Fibroblast of villous mesenchyme (primary cell): Measurements from ENCODE around the gene LYRM4. TPM values are rescaled to one million over a fixed set of nuclear protein-coding genes. Genes with fewer than 3 reads are reported as not detected.

Experiments
- DNase-seq: peaks from one replicate; pipeline ENCODE4 v3.0.0-alpha.2; 2010; ENCODE audit warnings: low read depth
- H3K4me3 ChIP-seq: 2 replicates; pipeline ENCODE4 v1.5.1; 2011; ENCODE audit warnings: low read depth, mild to moderate bottlenecking, low read length
- total RNA-seq: library from RNA; depleted of rRNA; stranded (reverse); fragments of >200 nt; gene quantifications from 2 replicates; pipeline ENCODE4 v1.2.3, GENCODE V29; 2012
- TF ChIP-seq, protein P1 (sequence below): IDR thresholded peaks from 2 replicates; pipeline ENCODE4 v1.5.1; 2012; ENCODE audit warnings: low read depth, mild to moderate bottlenecking, low read length; ENCODE audit not compliant: insufficient read depth

LYRM4 gene
- total RNA-seq, 1 donor, result 13.4 TPM

DNA sequence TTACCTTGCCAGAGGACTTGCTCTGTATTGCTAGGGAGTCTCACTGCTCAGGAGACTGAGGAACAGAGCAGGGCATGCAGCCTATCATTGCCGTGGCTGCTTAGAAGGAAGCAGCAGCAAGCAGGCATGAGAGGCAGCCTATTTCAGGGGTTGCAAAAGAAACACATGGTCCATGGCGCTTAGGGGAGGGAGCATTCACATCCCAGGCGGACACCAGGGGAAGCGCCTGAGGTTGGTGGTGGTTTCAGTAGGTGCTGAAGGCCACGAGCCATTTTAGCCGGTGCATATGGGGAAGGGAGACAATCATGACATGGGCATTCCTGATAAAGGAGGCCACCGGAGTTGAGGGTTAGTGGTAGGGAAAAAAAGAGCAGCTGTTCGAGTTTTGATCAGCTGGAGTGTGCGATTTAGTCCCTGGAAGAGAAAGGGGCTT lies 21.5 kb upstream of the LYRM4 start:
- H3K4me3 ChIP-seq, result no peak overlapping the region
- DNase-seq, result no peak
- TF ChIP-seq, protein P1, sequence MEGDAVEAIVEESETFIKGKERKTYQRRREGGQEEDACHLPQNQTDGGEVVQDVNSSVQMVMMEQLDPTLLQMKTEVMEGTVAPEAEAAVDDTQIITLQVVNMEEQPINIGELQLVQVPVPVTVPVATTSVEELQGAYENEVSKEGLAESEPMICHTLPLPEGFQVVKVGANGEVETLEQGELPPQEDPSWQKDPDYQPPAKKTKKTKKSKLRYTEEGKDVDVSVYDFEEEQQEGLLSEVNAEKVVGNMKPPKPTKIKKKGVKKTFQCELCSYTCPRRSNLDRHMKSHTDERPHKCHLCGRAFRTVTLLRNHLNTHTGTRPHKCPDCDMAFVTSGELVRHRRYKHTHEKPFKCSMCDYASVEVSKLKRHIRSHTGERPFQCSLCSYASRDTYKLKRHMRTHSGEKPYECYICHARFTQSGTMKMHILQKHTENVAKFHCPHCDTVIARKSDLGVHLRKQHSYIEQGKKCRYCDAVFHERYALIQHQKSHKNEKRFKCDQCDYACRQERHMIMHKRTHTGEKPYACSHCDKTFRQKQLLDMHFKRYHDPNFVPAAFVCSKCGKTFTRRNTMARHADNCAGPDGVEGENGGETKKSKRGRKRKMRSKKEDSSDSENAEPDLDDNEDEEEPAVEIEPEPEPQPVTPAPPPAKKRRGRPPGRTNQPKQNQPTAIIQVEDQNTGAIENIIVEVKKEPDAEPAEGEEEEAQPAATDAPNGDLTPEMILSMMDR, result no peak

DNA sequence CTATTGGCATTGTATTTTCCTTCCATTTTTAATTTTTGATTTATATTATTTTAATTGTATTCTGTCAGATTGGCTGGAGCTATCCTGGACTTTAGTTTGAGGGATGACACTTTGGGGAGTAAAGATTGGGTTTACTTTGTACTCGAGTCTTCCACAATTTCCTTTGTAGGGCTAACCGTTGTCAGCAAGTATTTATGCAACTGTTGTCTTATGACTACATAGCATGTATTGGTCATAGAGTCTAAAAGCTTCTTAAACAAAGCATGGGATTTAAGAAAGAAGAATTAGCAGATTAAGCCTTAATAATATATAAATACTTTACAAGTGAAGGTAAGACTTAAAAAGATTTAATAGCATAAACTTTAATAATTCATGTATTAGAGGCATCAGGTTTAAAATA lies 20.2 kb upstream of the LYRM4 start:
- no peak overlapping the region for H3K4me3 ChIP-seq
- TF ChIP-seq, protein P1, result no peak
- DNase-seq, result no peak

DNA sequence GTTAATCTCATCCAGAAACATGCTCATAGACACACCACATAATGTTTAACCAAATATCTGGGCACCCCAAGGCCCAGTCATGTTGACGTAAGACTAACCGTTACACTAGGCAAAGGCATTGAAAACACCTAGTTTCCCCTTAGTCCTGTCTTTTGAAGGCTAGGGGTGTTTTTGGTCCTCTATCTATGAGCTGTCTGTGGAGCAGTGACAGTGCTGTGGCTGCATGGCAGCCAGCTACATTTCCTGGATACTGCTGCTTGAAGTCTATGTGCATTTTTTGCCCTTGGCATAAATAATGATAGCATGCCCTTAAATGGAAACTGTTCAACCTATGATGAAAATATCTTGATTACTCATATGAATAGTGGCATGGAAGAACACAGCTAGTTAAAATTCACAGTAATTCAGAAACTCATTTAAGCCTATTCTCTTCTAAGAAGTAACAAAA lies 19.2 kb upstream of the LYRM4 start:
- no peak overlapping the region for H3K4me3 ChIP-seq
- TF ChIP-seq, protein P1, result no peak
- no peak for DNase-seq

DNA sequence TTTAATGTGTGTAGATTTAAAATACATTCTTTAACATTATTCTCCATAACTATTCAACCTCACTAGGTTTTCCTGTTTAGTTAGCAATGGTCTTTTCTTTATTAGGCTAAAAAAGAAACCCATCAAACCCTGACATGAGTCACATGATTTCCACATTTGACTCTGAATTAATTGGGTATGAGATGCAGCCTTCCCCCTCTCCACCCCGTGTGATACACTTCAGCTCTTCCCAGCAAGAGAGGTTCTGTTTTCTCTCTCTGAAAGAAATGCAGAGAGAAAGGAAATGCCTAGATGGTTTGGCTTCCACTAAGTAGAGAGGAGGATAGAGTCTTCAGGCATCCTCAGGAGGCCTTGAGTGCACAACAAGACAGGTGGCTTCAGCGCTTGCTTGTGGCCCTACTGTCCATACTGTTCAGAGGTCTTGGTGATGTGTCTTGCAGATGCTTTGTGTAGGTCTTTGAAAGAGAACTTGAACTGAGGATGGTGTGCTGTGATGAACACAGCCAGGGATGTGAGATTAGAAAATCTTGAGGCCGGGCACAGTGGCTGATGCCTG lies 17.9 kb upstream of the LYRM4 start:
- no peak overlapping the region for H3K4me3 ChIP-seq
- no peak for DNase-seq
- TF ChIP-seq, protein P1, result no peak

DNA sequence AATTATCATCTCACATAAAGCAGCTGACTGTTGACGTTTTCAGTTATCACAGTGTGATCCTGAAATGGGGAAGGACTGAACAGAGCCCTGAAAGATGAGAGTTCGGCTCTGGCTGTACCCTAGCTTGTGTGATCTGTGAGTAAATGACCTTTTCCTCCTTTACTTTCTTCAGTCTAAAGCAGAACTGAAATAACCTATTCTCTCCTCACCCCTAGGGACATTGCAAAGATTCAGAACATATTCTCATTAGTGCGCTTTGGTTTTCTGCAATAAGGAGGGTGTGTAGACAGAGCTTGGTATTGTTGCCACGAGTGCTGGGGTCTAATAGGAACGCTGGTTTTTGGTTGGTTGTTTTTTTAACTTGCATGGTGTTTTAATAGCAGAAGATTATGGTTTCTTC lies 17.3 kb upstream of the LYRM4 start:
- TF ChIP-seq, protein P1, result no peak
- H3K4me3 ChIP-seq, result no peak overlapping the region
- DNase-seq, result no peak

DNA sequence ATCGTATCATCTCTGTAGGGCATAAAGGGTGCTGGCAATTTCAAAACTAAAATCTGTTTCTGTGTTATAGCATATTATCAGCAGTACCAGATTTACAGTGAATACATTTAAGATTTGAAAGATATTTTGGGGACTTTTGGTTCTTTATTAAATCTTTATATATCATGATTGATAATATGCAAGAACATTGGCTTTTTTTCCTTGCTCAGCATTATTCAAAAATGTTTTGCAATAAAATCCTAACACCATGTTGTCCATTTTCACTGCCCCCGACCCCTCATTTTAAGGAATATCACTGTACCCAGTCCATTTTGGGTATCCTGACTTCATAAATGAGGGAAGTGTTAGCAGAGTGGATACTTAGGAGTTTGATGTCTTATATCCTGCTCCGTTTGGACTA lies 16.8 kb upstream of the LYRM4 start:
- TF ChIP-seq, protein P1, result no peak
- no peak overlapping the region for H3K4me3 ChIP-seq
- DNase-seq, result no peak

DNA sequence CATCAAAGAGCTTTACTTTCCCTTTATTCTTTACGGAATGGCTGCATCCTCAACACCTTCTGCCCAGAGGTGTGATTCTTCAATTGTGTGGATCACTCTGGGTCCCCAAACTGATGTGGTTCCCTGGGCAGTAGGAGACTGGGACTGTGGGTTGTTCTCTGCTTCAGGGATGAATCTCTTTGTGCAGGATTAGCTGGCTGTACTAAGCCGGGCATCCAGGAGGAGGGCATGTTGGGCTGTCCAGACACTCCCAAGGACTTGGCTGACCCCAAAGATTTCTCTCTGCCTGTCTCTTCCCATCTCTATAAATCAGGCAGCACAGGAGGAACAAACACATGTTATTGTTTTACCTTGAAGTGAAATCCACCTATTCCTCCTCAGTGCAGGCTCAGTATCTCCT lies 15.8 kb upstream of the LYRM4 start:
- no peak for DNase-seq
- TF ChIP-seq, protein P1, result no peak
- no peak overlapping the region for H3K4me3 ChIP-seq
